ENCODE data around the gene EIF4A2.

The EIF4A2 gene

DNA sequence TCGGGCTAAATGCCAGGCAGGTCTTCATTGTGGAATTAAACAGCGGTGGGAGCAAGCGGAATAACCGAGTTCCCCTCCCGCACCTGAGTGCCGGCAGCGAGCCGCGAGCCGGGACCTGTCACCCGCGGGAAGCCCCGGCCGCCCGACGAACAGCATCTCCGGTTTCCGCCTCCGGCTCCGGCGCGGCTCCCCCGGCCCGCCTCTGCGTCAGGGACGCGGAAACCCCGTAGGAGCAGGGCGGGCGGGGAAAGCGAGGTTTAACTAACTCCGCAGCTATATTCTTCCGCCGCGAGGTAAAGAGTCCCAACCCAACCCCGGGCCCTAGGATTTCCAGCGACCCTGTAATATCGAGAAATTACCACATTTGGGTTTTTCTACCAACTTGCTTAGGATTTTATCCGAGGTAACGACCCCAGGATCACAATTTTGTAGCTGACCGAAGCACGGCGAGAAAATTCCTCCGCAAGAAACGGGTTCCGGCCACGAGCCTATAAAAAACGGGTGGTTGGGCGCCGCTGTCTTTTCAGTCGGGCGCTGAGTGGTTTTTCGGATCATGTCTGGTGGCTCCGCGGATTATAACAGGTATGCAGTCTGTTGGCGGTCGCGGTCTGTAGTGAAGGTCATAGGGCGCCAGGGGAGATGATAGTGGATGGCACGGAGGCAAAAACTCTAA is at the start of gene EIF4A2:
Gene EIF4A2 (plus strand): TSS at position 520 of the 673 bp plus-strand sequence. CDS start 34 bp downstream, at position 554.
- DNase-seq, result peak; percentile 94

DNA sequence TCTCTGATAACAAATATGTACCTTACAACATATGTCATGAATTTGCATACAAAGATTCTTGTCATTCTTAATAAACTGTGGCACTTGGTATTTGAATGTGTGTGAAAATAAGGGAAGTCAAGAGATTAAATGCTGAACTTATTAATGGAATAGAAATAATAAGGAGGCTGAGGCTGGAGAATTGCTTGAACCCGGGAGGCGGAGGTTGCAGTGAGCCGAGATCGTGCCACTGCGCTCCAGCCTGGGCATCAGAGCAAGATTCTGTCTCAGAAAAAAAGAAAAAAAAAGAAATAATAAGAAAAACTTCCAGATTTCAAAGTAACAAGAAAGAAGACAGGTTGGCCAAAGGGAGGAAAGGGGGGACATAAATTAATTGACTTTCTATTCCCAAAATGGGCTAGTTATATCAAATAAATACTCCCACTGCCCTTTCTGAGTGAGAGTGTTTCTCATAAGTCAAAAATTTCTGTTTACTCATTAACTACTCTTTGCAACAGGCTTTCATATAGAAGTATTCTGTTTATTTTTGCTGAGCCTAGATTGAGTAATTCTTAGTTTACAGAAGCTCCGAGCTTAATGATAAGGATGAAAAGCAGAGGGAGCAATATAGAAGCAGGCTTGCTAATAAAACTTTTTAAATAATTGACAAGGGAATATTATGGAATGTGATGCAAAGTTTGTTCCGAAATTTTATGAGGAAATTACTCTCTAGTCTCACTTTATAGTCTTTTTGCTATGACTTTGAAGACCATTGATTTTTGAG is 40.6 kb upstream of the EIF4A2 start:
- no peak for DNase-seq

DNA sequence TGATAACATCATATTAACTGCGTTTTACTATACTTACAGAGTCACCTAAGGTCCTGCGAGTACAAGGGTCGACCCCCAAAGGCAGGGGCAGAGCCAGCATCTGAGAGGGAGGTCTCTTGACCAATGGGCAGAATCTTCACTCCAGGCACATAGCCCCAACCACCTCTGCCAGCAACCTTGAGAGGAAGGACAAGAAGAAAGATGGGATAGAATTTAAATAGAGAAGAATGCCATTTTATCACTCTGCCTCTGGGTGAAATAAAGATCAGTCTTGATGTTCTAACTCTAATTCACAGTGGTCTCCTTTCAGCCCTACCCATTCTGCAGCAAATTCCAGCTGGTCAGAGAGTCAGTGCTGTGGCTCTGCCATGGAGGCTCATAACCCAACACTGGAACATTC is 39.7 kb upstream of the EIF4A2 start:
- DNase-seq, result no peak

GRCh38 chr3:186746008-186746407 is 37.4 kb upstream of the EIF4A2 start:
- no peak for DNase-seq

- no peak for DNase-seq
These were observed 33.1 kb upstream of the EIF4A2 start for GRCh38 chr3:186750316-186750715.

GRCh38 chr3:186751480-186751879 is 31.9 kb upstream of the EIF4A2 start:
- DNase-seq, result no peak

DNA sequence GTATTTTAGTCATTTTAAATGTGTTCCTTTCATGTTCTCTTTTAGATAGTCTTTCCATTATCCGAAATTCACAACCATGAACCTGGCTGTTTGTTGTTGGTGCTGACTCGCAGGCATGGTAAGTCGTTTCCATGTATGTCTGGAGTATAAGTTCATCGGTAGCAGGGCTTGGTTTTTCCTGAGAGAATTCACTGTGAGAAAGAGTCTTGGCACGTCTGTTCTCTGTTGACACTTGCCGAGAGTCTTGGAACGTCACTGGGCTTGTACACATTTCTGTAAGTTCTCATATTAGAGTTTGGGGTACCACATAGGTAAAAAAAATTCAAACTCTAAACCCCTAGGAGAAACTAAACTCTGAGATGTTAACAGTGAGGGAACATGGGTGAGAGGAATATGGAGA is 29.4 kb upstream of the EIF4A2 start:
- DNase-seq, result no peak

- no peak for DNase-seq
These were observed 28.5 kb upstream of the EIF4A2 start for GRCh38 chr3:186754871-186755270.

- DNase-seq, result no peak
These were observed 26.2 kb upstream of the EIF4A2 start for GRCh38 chr3:186757214-186757613.

- DNase-seq, result no peak
These were observed 25.6 kb upstream of the EIF4A2 start for GRCh38 chr3:186757686-186758220.

DNA sequence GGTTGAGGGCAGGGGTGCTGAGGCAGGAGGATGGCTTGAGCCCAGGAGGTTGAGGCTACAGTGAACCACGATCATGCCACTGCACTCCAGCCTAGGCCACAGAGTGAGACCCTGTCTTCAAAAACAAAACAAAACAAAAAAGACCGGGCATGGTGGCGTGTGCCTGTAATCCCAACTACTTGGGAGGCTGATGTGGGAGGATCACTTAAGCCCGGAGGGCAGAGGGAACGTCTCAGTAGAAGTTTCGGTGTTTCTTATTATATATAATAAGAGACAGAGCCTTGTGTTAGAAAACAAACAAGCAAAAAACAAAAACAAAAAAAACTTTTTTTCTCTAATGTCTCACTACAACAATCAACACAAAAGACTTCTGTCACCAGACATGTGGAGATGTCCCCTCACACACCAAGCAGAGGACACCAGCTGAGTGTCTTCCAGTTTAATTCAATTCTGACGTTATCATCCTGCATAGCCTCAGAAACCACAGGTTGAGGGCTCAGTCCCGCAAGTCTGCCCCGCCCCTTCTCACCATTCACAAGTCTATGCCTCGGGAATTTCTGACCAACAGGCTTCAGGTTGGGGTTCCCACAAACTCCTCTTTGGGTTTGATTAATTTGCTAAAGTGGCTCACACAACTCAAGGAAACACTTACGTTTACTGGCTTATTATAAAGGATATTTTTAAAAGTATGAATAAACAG is 24.0 kb upstream of the EIF4A2 start:
- DNase-seq, result no peak

GRCh38 chr3:186760141-186760833 is 23.1 kb upstream of the EIF4A2 start:
- DNase-seq, result no peak

- no peak for DNase-seq
These were observed 22.4 kb upstream of the EIF4A2 start for GRCh38 chr3:186760897-186761447.

DNA sequence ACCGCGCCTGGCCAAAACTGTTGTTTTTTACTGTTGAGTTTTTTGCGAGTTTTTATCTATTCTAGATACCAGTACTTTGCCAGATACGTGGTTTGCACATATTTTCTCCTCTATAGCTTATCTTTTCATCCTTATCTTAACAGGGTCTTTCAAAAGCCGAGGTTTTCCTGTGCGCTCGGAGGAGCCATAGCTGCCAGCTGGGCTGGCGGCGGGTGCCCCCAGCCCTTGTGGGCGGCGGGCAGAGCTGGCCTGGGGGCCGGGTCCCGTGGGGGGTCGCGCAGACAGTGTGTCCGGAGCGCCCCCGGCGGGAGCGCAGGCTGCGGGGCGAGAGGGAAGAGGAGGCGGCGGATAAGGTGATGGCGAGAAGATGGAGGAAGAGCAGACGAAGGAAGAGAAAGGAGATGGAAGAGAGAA is 11.1 kb upstream of the EIF4A2 start:
- no peak for DNase-seq

GRCh38 chr3:186772701-186773417 is 10.5 kb upstream of the EIF4A2 start:
- DNase-seq, result peak; percentile 83

DNA sequence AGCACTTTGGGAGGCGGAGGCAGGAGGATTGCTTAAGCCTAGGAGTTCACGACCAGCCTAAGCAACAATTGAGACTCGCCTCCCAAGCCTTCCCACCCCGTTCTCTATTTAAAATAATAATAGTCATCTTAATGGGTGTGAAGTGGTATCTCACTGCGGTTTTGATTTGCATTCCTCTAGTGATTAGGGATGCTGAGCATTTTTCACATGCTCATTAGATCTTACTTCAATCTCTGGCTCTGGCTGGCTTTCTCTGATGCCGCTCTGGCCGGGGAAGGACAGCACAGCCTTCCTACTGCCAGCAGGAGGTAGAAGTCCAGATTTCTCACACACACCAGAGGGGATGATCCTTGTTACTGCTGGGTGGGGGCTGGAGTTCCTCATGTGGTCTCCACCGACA is 7.4 kb upstream of the EIF4A2 start:
- DNase-seq, result no peak

DNA sequence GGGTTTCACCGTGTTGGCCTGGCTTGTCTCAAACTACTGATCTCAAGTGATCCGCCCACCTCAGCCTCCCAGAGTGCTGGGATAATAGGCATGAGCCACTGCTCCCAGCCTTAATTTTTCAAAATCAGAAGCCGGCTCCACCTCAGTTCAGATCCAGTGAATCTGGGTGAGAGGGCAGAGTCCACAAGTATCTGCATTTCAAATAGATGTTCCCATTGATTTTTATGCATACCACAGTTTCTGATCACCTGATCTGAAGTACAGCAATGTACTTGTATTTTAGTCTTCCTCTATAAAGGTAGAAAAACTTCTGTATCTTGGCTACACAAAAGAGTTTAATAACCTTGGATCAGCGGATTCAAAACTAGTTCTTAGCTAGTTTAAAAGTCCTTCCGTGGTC is 4.2 kb upstream of the EIF4A2 start:
- DNase-seq, result no peak

GRCh38 chr3:186782542-186783057 is 777 bp upstream of the EIF4A2 start:
- no peak for DNase-seq

GRCh38 chr3:186783731-186784515 is 546 bp downstream of the EIF4A2 start:
- DNase-seq, result peak; percentile 84

DNA sequence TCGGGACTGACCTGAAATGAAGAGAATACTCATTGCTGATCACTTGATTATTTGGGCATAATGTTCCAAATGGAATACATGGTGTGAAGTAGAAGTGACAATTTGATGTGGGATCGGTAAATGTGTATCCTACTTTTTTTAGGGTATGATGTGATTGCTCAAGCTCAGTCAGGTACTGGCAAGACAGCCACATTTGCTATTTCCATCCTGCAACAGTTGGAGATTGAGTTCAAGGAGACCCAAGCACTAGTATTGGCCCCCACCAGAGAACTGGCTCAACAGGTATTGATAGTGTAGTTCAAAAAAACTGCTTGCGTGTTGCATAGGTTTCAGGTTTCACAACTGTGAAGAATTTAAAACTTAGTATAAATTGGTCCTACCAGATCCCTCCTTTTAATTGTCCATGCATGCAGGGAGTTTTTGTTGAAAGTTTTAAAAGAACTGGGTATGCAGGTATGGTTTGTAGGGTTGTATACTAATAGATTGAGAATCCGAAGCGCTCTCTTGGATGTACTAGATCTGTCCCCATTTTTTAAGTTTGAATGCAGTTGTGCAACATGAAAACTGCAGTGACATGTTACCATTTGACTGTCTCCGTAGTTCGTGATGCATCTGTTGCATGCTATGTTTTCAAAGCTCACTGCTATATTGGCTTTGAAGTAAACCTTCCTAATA is 1.6 kb downstream of the EIF4A2 start:
- peak; percentile 37 for DNase-seq

Data from activated CD4-positive, alpha-beta T cell treated with anti-CD3 and anti-CD28 coated beads, Interleukin-10, Interleukin-2, amounts not matched to agents 100 ng/mL and 50 ng/mL, durations not matched to agents 16 hours and 8 hours (primary cell).